Activated naive CD8-positive, alpha-beta T cell treated with anti-CD3 and anti-CD28 coated beads for 36 hours (primary cell): Measurements from ENCODE around the gene CTCFL. TPM values are rescaled to one million over a fixed set of nuclear protein-coding genes. Genes with fewer than 3 reads are reported as not detected.
A peak's percentile ranks its signal among the peaks of the same experiment; 100 is the strongest.

Experiments
- DNase-seq: peaks from one replicate; pipeline ENCODE4 v3.0.0; 2021
- H3K27ac Mint-ChIP-seq: one replicate; pipeline ENCODE4 v1.8.0; 2022; ENCODE audit warnings: mild to moderate bottlenecking, moderate library complexity, mixed read lengths
- H3K27me3 Mint-ChIP-seq: one replicate; pipeline ENCODE4 v1.8.0; 2022; ENCODE audit warnings: mild to moderate bottlenecking, mixed read lengths
- H3K36me3 Mint-ChIP-seq: one replicate; pipeline ENCODE4 v1.8.0; 2021; ENCODE audit warnings: mild to moderate bottlenecking, mixed read lengths
- H3K4me1 Mint-ChIP-seq: one replicate; pipeline ENCODE4 v1.8.0; 2021; ENCODE audit warnings: mixed read lengths
- H3K4me3 Mint-ChIP-seq: one replicate; pipeline ENCODE4 v1.8.0; 2022; ENCODE audit warnings: mild to moderate bottlenecking, moderate library complexity, mixed read lengths
- H3K9me3 Mint-ChIP-seq: one replicate; pipeline ENCODE4 v1.8.0; 2022; ENCODE audit warnings: mixed read lengths
- total RNA-seq, 2 experiments: library from RNA; stranded (reverse); gene quantifications; one replicate each; pipeline ENCODE4 v1.2.3, GENCODE V29; 2021

Gene CTCFL
- total RNA-seq, 2 experiments from 2014 or later = not detected

- Mint-ChIP-seq H3K9me3 (no peaks in the 10 kb centered on the region), H3K27me3 (no peaks in the 10 kb centered on the region), H3K4me3 (peak overlapping the region; percentile 46), H3K36me3 (peaks cover 5% of the 10 kb centered on the region), H3K4me1 (peaks cover 21% of the 10 kb centered on the region), H3K27ac (peak overlapping the region; percentile 15)
- DNase-seq = no peak
These were observed 74.5 kb downstream of the CTCFL start for GRCh38 chr20:57450419-57450818.

- Mint-ChIP-seq H3K27me3 (no peaks in the 10 kb centered on the region), H3K4me1 (peaks cover 21% of the 10 kb centered on the region), H3K27ac (no peak overlapping the region), H3K9me3 (no peaks in the 10 kb centered on the region), H3K36me3 (peaks cover 5% of the 10 kb centered on the region), H3K4me3 (no peak overlapping the region)
- DNase-seq = no peak
These were observed 75.3 kb downstream of the CTCFL start for GRCh38 chr20:57449398-57450354.

- Mint-ChIP-seq H3K27me3 (no peaks in the 10 kb centered on the region), H3K36me3 (peaks cover 5% of the 10 kb centered on the region), H3K4me1 (peaks cover 21% of the 10 kb centered on the region), H3K4me3 (no peak overlapping the region), H3K27ac (no peak overlapping the region), H3K9me3 (no peaks in the 10 kb centered on the region)
- no peak for DNase-seq
These were observed 76.1 kb downstream of the CTCFL start for GRCh38 chr20:57448764-57449354.

Other genes with a start within 250 kb of the CTCFL start
- not detected for gene SPO11, start 195.3 kb downstream of the CTCFL start, total RNA-seq
- gene RAE1, start 173.9 kb downstream of the CTCFL start, total RNA-seq = 10 to 100 TPM; 59.0 to 60.0 TPM
- 100 to 1,000 TPM; 142 to 144 TPM for gene RBM38, start 133.7 kb downstream of the CTCFL start, total RNA-seq
- not detected for gene PCK1, start 36.0 kb upstream of the CTCFL start, total RNA-seq
- 1 to 10 TPM in 1 of 2 experiments, under 1 TPM in 1; 0.68 to 1.2 TPM for gene ZBP1, start 95.3 kb upstream of the CTCFL start, total RNA-seq
- gene PMEPA1, start 184.9 kb upstream of the CTCFL start, total RNA-seq = 1 to 10 TPM; 1.0 to 1.7 TPM